Activated T-cell treated with anti-CD3 and anti-CD28 coated beads, Interleukin-2, amount 50 U/mL, for 24 hours (primary cell): ENCODE measurements around the gene MAEA.

Experiments used
- DNase-seq: peaks from one replicate; pipeline ENCODE4 v3.0.0-alpha.2; 2020
- H3K27ac Mint-ChIP-seq: 2 replicates; pipeline ENCODE4 v1.8.0; 2020; ENCODE audit warnings: mild to moderate bottlenecking, mixed read lengths
- H3K27me3 Mint-ChIP-seq: 2 replicates; pipeline ENCODE4 v1.8.0; 2020; ENCODE audit warnings: mixed read lengths
- H3K36me3 Mint-ChIP-seq: 2 replicates; pipeline ENCODE4 v1.8.0; 2020; ENCODE audit warnings: low read depth, mixed read lengths
- H3K4me1 Mint-ChIP-seq: 2 replicates; pipeline ENCODE4 v1.8.0; 2020; ENCODE audit warnings: low read depth, mixed read lengths
- H3K4me3 Mint-ChIP-seq: 2 replicates; pipeline ENCODE4 v1.8.0; 2020; ENCODE audit warnings: mild to moderate bottlenecking, moderate library complexity, mixed read lengths
- H3K9me3 Mint-ChIP-seq: 2 replicates; pipeline ENCODE4 v1.8.0; 2020; ENCODE audit warnings: mixed read lengths

The MAEA gene

GRCh38 chr4:1259966-1260365, 29.7 kb upstream of the MAEA start:
- H3K9me3 Mint-ChIP-seq = peaks cover 5% of the 10 kb centered on the region
- peak overlapping the region; percentile 31 for H3K27ac Mint-ChIP-seq
- H3K4me3 Mint-ChIP-seq = no peak overlapping the region

GRCh38 chr4:1260418-1261106, 29.1 kb upstream of the MAEA start:
- peak; percentile 18 for DNase-seq
- H3K36me3 Mint-ChIP-seq = peaks cover 5% of the 10 kb centered on the region
- H3K4me3 Mint-ChIP-seq = no peak overlapping the region
- peak overlapping the region; percentile 31 for H3K27ac Mint-ChIP-seq
- H3K4me1 Mint-ChIP-seq = peaks cover 37% of the 10 kb centered on the region
- H3K9me3 Mint-ChIP-seq = peaks cover 5% of the 10 kb centered on the region
- H3K27me3 Mint-ChIP-seq = no peaks in the 10 kb centered on the region

More at GRCh38 chr4:1259966-1260365, 29.7 kb upstream of the MAEA start:
- peaks cover 5% of the 10 kb centered on the region for H3K36me3 Mint-ChIP-seq
- DNase-seq = no peak
- no peaks in the 10 kb centered on the region for H3K27me3 Mint-ChIP-seq
- H3K4me1 Mint-ChIP-seq = peaks cover 43% of the 10 kb centered on the region

- H3K27me3 Mint-ChIP-seq = no peaks in the 10 kb centered on the region
- H3K4me3 Mint-ChIP-seq = no peak overlapping the region
- H3K9me3 Mint-ChIP-seq = peaks cover 5% of the 10 kb centered on the region
Measured at GRCh38 chr4:1261107-1261928, 28.4 kb upstream of the MAEA start.

GRCh38 chr4:1264942-1265341, 24.7 kb upstream of the MAEA start:
- no peaks in the 10 kb centered on the region for H3K9me3 Mint-ChIP-seq
- H3K4me1 Mint-ChIP-seq = peaks cover 26% of the 10 kb centered on the region
- no peaks in the 10 kb centered on the region for H3K27me3 Mint-ChIP-seq
- peak; percentile 6 for DNase-seq
- no peak overlapping the region for H3K4me3 Mint-ChIP-seq
- H3K27ac Mint-ChIP-seq = no peak overlapping the region
- H3K36me3 Mint-ChIP-seq = no peaks in the 10 kb centered on the region

More at GRCh38 chr4:1261107-1261928, 28.4 kb upstream of the MAEA start:
- peak; percentile 23 for DNase-seq
- Mint-ChIP-seq H3K36me3 (peaks cover 5% of the 10 kb centered on the region), H3K27ac (no peak overlapping the region), H3K4me1 (peaks cover 30% of the 10 kb centered on the region)

GRCh38 chr4:1265351-1265750, 24.3 kb upstream of the MAEA start:
- H3K4me1 Mint-ChIP-seq = peaks cover 22% of the 10 kb centered on the region
- no peak overlapping the region for H3K27ac Mint-ChIP-seq
- no peaks in the 10 kb centered on the region for H3K36me3 Mint-ChIP-seq

GRCh38 chr4:1266881-1267763, 22.6 kb upstream of the MAEA start:
- Mint-ChIP-seq H3K27me3 (no peaks in the 10 kb centered on the region), H3K9me3 (no peaks in the 10 kb centered on the region), H3K27ac (peak overlapping the region; percentile 68), H3K36me3 (peaks cover 1% of the 10 kb centered on the region), H3K4me3 (peak overlapping the region; percentile 68), H3K4me1 (peaks cover 18% of the 10 kb centered on the region)
- DNase-seq = no peak

More at GRCh38 chr4:1265351-1265750, 24.3 kb upstream of the MAEA start:
- Mint-ChIP-seq H3K9me3 (no peaks in the 10 kb centered on the region), H3K4me3 (no peak overlapping the region), H3K27me3 (no peaks in the 10 kb centered on the region)
- DNase-seq = peak; percentile 9

- H3K36me3 Mint-ChIP-seq = peaks cover 1% of the 10 kb centered on the region
- no peak overlapping the region for H3K4me3 Mint-ChIP-seq
- H3K27me3 Mint-ChIP-seq = no peaks in the 10 kb centered on the region
- H3K27ac Mint-ChIP-seq = no peak overlapping the region
- H3K4me1 Mint-ChIP-seq = peaks cover 18% of the 10 kb centered on the region
- DNase-seq = no peak
- no peaks in the 10 kb centered on the region for H3K9me3 Mint-ChIP-seq
Measured at GRCh38 chr4:1269209-1269608, 20.5 kb upstream of the MAEA start.

- peaks cover 14% of the 10 kb centered on the region for H3K4me1 Mint-ChIP-seq
- no peaks in the 10 kb centered on the region for H3K9me3 Mint-ChIP-seq
- peaks cover 1% of the 10 kb centered on the region for H3K36me3 Mint-ChIP-seq
- DNase-seq = no peak
- no peak overlapping the region for H3K4me3 Mint-ChIP-seq
- no peaks in the 10 kb centered on the region for H3K27me3 Mint-ChIP-seq
- H3K27ac Mint-ChIP-seq = no peak overlapping the region
Measured at GRCh38 chr4:1271686-1272085, 18.0 kb upstream of the MAEA start.

- H3K4me1 Mint-ChIP-seq = peaks cover 5% of the 10 kb centered on the region
- H3K36me3 Mint-ChIP-seq = peaks cover 1% of the 10 kb centered on the region
- H3K4me3 Mint-ChIP-seq = no peak overlapping the region
- DNase-seq = no peak
- no peaks in the 10 kb centered on the region for H3K27me3 Mint-ChIP-seq
- H3K27ac Mint-ChIP-seq = no peak overlapping the region
- no peaks in the 10 kb centered on the region for H3K9me3 Mint-ChIP-seq
Measured at GRCh38 chr4:1274871-1275270, 14.8 kb upstream of the MAEA start.

- no peak overlapping the region for H3K27ac Mint-ChIP-seq
- no peaks in the 10 kb centered on the region for H3K27me3 Mint-ChIP-seq
- no peaks in the 10 kb centered on the region for H3K36me3 Mint-ChIP-seq
- H3K4me1 Mint-ChIP-seq = peaks cover 5% of the 10 kb centered on the region
- DNase-seq = no peak
- H3K9me3 Mint-ChIP-seq = no peaks in the 10 kb centered on the region
- no peak overlapping the region for H3K4me3 Mint-ChIP-seq
Measured at GRCh38 chr4:1276984-1277383, 12.7 kb upstream of the MAEA start.

- peaks cover 5% of the 10 kb centered on the region for H3K4me1 Mint-ChIP-seq
- no peaks in the 10 kb centered on the region for H3K27me3 Mint-ChIP-seq
- H3K27ac Mint-ChIP-seq = no peak overlapping the region
- peak; percentile 16 for DNase-seq
- H3K9me3 Mint-ChIP-seq = no peaks in the 10 kb centered on the region
- H3K36me3 Mint-ChIP-seq = no peaks in the 10 kb centered on the region
- no peak overlapping the region for H3K4me3 Mint-ChIP-seq
Measured at GRCh38 chr4:1277667-1278665, 11.7 kb upstream of the MAEA start.

GRCh38 chr4:1279253-1279652, 10.4 kb upstream of the MAEA start:
- H3K36me3 Mint-ChIP-seq = no peaks in the 10 kb centered on the region
- no peak overlapping the region for H3K4me3 Mint-ChIP-seq
- H3K9me3 Mint-ChIP-seq = no peaks in the 10 kb centered on the region
- DNase-seq = peak; percentile 6
- H3K27ac Mint-ChIP-seq = no peak overlapping the region
- H3K27me3 Mint-ChIP-seq = no peaks in the 10 kb centered on the region
- peaks cover 5% of the 10 kb centered on the region for H3K4me1 Mint-ChIP-seq

GRCh38 chr4:1283711-1284110, 6.0 kb upstream of the MAEA start:
- Mint-ChIP-seq H3K27ac (no peak overlapping the region), H3K4me3 (no peak overlapping the region), H3K27me3 (no peaks in the 10 kb centered on the region), H3K4me1 (peaks cover 5% of the 10 kb centered on the region), H3K36me3 (no peaks in the 10 kb centered on the region), H3K9me3 (no peaks in the 10 kb centered on the region)
- peak; percentile 8 for DNase-seq
